OCI-M2 (cell line): ENCODE results near the gene CENPK.
"Not testable (repeated sequence)": the region's sequence is repeated elsewhere in the genome, so short reads cannot be mapped to it uniquely, and the experiment has no call there.

Experiments used
- DNase-seq: peaks from one replicate; lab custom pipeline; 2025; ENCODE audit not compliant: unreplicated experiment; lab: John Stamatoyannopoulos, UW

CENPK gene, protein sequence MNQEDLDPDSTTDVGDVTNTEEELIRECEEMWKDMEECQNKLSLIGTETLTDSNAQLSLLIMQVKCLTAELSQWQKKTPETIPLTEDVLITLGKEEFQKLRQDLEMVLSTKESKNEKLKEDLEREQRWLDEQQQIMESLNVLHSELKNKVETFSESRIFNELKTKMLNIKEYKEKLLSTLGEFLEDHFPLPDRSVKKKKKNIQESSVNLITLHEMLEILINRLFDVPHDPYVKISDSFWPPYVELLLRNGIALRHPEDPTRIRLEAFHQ

DNA sequence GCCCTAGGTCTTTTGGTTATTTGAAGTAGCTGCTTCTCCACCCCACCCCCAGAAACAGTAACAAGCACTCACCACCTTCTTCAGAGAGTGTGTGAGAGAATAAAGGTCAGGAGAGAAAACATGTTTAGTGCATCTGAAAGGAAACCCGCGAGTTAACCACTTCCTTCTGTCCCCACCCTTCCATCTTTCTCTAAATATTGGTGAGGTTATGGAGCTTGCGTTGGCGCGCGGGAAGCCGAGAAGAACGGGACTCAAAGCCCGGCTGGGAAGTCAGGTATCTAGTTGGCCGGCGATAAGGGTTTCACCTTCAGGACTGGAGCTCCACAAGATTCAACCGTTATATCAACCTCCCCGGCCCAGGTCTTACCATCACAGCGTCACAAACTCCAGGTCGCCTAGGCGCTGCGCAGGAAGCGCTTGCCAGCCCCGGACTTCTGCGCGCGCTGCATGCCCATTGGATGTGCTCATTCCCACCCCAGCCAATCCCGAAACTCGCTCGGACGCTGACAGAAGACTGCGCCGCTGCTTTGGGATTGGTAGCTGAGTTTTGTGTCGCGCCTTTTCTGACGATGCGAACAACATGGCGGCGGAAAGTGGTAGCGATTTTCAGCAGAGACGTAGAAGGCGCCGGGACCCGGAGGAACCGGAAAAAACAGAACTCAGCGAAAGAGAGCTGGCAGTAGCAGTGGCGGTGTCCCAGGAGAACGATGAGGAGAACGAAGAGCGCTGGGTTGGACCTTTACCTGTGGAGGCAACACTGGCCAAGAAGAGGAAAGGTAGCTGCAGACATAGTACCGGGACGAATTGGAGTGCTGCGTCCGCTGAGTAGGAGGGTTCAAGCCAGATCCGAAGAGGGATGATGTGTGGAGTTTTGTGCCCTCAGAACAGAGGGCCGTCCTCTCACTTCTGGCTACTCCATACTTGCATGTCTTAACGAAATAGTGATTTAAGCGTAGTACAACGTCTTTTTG, at the start of gene CENPK, which contains the start of gene PPWD1:
TSS of gene CENPK (minus strand) at position 438 of the 971 bp plus-strand sequence. CDS start 8,261 bp downstream, outside the sequence.
TSS of gene PPWD1 (plus strand) at position 566 of the 971 bp plus-strand sequence. CDS start at position 581, 15 bp downstream.
- DNase-seq, result peak; percentile 56

DNA sequence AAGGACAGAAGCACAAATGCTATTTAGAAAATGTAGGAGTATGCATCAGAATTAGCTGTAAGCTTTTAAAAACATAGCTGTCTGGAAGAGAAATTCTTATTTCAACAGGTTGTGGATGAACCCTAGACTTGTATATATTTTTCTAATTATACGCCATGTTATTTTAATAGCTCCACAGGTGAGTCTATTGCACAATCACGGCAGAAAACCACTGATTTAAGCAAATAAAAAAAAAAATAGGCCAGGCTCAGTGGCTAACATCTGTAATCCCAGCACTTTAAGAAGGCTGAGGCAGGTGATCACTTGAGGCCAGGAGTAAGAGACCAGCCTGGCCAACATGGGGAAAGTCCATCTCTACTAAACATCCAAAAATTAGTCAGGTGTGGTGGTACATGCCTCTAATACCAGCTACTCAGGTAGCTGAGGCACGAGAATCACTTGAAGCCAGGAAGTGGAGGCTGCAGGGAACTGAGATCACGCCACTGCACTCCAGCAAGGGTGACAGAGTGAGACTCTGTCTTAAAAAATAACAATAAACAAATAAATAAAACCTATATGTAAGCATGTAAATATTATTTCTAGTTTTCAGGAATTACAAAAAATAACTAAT, 49.4 kb upstream of the CENPK start:
- no peak for DNase-seq

GRCh38 chr5:65611524-65611923, 48.6 kb upstream of the CENPK start:
- no peak for DNase-seq

DNA sequence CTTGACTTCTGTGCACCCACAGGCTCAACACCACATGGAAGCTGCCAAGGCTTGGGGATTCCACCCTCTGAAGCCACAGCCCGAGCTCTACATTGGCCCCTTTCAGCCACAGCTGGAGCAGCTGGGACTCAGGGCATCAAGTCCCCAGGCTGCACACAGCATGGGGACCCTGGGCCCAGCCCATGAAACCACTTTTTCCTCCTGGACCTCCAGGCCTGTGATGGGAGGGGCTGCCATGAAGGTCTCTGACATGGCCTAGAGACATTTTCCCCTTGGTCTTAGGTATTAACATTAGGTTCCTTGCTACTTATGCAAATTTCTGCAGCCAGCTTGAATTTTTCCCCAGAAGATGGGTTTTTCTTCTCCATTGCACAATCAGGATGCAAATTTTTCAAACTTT, 38.8 kb upstream of the CENPK start:
- DNase-seq, result not testable (repeated sequence)

DNA sequence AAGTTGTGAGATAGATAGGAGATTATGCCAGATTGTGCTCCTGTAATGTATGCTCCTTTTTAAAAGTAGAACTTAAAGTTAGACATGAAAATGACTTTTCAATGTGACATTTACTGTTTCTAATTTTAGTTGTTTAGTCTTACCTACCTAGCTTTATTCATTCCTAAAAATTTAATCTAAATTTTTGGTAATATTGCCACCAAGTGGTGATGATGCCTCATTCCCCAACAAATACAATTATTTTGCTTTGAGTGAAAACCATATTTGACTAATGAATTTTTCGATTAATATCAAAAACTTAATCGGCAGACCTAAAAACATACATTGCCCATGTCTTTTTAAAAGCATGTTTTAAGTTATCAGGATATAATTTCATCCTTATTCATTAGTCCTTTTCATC, 25.7 kb upstream of the CENPK start:
- no peak for DNase-seq

DNA sequence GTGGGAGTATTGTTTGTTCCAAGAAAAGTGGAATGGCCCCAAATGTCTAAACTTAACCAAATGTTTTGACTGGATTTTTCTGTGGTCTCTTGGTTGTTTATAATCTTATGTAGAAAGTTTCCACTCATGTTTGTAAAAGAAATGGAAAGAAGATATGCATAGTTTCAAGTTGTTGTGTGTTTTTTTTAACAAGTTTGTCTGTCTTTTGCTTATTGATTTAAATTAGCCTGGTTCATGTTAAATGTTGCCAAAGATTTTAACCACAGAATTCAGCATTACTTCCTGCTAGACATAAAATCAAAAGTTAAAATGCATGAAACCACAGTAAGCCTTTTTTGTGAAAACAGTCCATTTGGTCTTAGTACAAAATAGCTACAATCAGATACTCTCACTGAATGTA, 14.2 kb upstream of the CENPK start:
- no peak for DNase-seq

- no peak for DNase-seq
These were observed 7.7 kb upstream of the CENPK start for GRCh38 chr5:65570598-65571226.

- DNase-seq, result no peak
These were observed 3.5 kb upstream of the CENPK start for GRCh38 chr5:65566505-65566904.

DNA sequence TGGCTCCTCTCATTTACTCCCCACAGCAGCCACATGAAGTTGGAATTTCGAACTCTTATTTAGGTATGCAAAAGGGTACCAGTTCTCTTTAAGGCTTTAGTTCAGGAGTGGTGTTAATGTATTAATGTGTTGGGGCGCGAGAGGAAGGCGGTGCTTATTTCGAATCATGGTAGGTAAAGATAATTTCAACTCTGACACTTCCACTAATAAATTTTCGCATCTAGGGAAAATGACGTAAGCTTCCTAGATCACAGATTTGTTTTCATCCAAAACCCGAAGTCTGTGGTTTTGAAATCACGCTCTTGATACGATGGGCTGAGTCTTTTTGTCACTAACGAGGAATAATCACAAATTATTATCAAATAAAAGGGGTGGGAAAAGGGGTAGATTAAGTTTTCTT, 809 bp upstream of the CENPK start:
- DNase-seq, result no peak

GRCh38 chr5:65556718-65557117, 6.2 kb downstream of the CENPK start:
- DNase-seq, result no peak

DNA sequence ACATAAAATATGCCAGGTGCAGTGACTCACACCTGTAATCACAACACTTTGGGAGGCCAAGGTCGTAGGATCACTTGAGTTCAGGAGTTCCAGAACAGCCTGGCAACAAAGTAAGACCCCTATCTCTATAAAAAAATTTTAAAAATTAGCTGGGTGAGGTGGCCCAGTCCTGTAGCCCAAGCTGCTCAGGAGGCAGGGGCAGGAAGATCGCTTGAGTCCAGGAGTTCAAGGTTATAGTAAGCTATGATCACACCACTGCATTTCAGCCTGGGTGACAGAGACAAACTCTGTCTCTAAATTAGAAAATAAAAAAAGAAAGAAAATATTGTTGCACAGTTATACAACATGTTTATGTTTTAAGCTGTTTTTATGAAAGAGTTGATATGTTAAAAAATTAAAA, 6.8 kb downstream of the CENPK start:
- no peak for DNase-seq

DNA sequence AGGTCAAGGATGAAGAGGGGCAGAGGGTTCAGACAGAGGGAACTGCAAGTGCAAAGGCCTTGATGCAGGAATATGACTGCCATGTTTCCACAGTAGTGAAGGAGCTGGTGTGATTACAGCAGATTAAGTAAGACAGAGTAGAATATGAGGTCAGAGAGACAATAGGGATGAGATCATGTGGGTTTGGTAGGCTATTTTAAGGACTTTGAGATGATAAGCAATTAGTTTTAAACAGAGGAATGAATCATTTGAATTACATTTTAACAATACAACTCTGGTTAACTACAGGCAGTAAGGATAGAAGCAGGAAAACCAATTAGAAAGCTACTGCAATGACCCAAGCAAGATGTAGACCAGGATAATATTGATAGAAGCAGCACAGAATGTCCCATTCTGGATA, 7.7 kb downstream of the CENPK start:
- DNase-seq, result no peak

- no peak for DNase-seq
These were observed 9.0 kb downstream of the CENPK start for GRCh38 chr5:65553941-65554340.

- no peak for DNase-seq
These were observed 14.7 kb downstream of the CENPK start for GRCh38 chr5:65548281-65548680.

DNA sequence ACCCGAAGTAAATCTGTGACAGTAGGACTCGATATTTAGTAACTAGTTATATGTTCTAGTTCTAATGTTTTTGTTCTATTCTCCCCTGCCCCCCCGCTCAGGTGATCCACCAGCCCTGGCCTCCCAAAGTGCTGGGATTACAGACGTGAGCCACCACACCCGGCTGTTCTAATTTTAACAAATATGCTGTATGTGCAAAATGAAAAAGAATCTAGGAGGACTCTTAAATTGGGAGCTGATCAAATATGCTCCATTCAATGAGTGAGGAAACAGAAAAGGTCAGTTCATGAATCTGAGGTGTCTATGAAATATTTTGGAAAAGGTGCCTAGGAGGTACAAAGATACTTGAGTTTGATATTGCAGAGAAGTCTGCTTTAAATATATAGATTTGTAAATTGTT, 16.8 kb downstream of the CENPK start:
- no peak for DNase-seq

DNA sequence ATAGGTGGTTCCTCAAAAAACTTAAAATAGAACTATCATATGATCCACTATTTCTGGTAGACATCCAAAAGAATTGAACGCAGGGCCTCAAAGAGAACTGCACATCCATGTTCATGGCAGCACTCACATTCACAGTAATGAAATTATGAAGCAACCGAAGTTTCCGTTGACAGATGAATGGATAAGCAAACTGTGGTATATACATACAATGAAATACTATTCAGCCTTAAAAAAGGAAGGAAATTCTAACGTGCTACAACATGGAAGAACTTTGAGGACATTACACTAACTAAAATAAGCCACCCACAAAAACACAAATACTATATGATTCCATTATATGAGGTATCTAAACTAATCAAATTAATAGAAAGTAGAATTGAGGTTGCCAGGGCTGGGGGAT, 18.5 kb downstream of the CENPK start:
- DNase-seq, result no peak

DNA sequence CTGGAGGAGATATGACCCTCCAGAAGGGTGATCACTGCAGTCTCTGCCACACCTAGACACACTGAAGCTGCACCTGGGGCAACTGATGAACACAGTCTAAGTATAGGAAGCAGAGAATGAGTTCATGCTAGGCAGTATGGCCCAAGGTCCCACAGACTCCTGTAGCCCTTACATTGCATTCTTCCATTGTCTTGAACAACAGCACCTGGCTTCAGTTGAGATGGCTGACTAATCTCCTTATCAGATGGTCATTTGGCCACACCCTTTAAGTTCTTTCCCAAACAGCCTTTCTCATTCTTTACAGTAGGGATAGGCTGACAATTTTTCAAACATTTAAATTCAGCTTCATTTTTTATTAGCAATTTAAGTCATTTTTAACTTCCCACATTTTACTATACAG, 23.1 kb downstream of the CENPK start:
- DNase-seq, result no peak

DNA sequence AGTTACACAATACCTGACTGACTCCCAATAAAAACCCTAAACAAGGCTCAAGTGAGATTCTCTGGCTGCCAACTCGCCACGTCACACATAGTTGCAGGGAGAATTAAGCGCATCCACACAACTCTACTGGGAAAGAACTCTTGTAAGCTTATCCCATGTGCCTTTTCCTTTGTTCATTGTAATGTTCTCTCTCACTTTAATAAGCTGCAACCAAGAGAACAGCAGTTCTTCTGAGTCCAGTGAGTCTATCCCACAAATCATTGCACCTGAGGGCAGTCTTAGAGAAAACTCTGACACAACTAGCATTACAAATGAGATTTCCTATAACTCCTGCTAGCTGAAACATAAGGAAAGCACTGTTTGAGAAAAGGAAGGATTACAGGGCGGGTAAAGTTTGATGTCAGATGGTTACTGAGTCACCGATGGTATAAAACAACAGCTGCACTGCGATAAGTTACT, 27.4 kb downstream of the CENPK start:
- no peak for DNase-seq

GRCh38 chr5:65530904-65531303, 32.1 kb downstream of the CENPK start:
- DNase-seq, result no peak

- DNase-seq, result no peak
These were observed 37.2 kb downstream of the CENPK start for GRCh38 chr5:65525726-65526125.
